C4-2B (cell line): ENCODE results near the gene MAPKAPK3.

Source experiments
- H3K27ac ChIP-seq: fragments of 450-650 bp; 2 replicates; pipeline ENCODE4 v1.5.1; 2017
- ZFX ChIP-seq: fragments of 450-650 bp; IDR thresholded peaks from 2 replicates; pipeline ENCODE4 v1.6.1; 2017
- TF ChIP-seq, protein P1 (sequence below): fragments of 450-650 bp; conservative IDR thresholded peaks from 2 replicates; pipeline ENCODE4 v1.5.1; 2017; ENCODE audit warnings: mild to moderate bottlenecking

Gene MAPKAPK3

DNA sequence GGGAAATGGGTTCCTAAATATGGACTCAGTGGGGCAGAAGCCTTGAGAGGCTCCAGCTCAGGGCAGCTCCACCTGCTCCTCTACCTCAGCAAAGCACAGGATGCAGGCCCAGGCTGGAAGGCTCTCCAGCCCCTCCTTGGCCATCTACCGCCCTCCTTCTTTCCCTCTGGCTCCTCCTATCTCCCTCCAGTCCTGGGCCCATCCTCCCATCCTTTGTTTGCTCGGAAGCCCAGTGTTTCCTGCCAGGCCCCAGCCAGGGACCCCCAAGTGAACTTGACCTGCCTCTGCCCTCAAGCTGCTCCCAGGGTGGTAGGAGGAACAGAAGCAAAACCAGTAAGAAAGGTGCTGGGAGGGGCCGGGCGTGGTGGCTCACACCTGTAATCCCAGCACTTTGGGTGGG is 20.1 kb downstream of the MAPKAPK3 start:
- TF ChIP-seq ZFX = no peak
- TF ChIP-seq, protein P1, sequence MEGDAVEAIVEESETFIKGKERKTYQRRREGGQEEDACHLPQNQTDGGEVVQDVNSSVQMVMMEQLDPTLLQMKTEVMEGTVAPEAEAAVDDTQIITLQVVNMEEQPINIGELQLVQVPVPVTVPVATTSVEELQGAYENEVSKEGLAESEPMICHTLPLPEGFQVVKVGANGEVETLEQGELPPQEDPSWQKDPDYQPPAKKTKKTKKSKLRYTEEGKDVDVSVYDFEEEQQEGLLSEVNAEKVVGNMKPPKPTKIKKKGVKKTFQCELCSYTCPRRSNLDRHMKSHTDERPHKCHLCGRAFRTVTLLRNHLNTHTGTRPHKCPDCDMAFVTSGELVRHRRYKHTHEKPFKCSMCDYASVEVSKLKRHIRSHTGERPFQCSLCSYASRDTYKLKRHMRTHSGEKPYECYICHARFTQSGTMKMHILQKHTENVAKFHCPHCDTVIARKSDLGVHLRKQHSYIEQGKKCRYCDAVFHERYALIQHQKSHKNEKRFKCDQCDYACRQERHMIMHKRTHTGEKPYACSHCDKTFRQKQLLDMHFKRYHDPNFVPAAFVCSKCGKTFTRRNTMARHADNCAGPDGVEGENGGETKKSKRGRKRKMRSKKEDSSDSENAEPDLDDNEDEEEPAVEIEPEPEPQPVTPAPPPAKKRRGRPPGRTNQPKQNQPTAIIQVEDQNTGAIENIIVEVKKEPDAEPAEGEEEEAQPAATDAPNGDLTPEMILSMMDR = no peak
- no peak overlapping the region for H3K27ac ChIP-seq

DNA sequence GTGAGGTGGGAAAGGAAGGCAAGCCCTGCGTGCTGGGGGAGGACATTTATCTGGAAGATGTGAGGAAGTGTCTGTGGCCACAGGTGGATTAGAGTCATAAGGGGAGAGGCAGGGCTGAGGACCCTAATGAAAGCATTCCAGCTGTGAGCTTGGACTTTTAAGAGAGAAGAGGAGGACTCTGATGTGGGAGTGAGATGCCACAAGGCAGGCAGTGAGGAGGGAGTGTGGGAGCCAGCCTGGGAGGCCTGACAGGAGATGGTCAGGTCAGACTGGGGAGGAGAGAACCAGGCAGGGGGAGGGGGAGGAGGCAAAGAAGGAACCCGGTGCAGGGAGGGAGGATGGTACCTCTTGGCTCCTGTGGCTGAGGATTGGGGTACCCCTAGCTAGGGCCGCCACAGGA is 21.0 kb downstream of the MAPKAPK3 start:
- TF ChIP-seq, protein P1 = no peak
- no peak overlapping the region for H3K27ac ChIP-seq

DNA sequence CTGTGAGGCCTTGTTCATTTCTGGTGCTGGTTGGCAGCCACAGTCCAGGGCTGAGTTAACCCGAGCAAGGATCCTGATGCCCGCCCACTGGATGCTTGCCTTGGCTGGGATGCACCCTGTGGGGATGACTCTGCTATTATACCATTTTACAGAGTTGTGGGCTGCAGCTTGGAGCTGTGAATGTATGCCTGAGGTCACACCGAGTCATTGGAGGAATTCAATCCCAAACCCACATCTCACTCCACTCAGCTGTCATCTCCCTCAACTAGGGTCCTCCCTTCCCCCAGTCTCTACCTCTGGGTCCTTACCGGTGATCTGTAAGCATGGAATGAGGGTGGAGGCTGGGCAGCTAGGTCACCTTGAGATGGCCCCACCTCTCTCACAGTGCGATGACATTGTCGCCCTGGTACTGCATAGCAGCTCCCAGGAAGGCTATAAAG is 22.1 kb downstream of the MAPKAPK3 start:
- no peak overlapping the region for H3K27ac ChIP-seq
- no peak for TF ChIP-seq ZFX
- TF ChIP-seq, protein P1 = no peak

DNA sequence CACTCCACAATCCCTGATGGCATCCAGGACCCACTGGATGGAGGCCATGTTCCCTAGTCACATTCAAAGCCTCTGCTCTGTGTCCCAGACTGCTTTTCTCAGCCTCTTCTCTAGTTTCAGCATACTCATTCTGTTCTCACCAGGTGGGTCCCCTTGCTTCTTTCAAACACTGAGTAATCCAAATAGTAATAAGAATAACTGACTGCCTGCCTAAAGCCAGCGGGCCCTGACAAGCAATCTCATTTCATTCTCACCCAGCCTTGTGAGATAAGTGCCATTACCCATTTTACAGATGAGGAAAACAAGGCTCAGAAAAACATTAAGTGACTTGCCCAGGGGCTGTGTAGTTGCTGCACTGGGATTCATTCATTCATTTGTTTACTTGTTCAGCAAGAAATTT is 25.4 kb downstream of the MAPKAPK3 start:
- TF ChIP-seq, protein P1 = no peak
- TF ChIP-seq ZFX = no peak
- H3K27ac ChIP-seq = no peak overlapping the region

DNA sequence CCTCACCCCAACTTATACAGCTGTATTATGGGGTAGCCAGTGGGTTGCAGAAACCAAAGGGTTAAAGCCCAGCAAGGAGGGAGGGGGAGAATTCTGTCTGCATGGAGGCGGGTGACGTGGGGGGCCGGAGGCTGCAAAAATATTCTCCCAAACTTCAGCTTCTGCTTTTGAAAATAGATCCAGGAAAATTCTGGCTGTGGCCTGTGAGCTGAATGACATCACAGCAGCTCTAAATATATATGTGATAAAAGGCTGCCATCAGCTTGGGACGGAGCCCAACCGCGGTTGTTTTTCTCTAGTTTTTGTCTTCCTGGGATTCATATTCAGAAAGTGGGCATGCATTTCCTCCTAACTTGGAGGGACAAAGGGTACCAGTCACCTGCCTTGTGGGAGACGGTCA is 27.6 kb downstream of the MAPKAPK3 start:
- no peak for TF ChIP-seq ZFX
- TF ChIP-seq, protein P1 = no peak
- no peak overlapping the region for H3K27ac ChIP-seq

DNA sequence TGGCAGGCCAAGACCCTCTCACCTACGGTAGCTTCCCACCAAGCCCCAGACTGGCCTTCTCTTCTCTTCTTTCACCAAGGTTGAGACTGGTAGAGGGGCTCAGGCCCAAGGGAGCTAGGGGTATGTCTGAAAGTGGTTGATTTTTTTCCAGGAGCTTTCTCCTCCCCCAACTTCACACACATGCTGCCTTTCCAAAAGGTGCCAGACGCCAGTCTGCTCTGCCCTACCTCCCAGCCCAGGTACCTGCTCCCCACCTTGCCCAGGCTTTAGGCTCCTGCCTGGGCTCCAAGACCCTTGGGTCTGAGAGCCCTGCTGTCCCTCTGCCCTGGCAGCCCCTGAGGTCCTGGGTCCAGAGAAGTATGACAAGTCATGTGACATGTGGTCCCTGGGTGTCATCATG is 28.4 kb downstream of the MAPKAPK3 start:
- H3K27ac ChIP-seq = no peak overlapping the region
- TF ChIP-seq, protein P1 = no peak
- no peak for TF ChIP-seq ZFX

DNA sequence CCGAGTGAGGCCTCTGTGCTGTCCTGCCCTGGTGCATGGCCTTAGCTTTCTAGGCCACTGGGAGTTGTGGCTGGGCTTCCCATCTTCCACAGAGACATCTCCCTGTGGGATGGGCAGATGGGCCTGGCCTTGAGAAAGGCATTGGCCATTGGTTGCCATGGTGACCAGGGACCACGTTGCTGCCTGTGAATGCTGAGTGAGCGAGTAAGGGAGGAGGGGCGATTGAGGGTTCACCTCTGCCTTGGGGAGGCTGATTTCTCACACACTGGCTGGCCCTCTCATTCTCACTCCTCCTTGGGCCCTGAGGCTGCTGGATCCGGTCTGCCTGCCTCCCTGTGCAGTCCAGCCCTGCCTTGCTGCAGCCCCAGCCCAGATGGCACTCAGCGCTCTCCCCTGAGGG is 31.4 kb downstream of the MAPKAPK3 start:
- no peak overlapping the region for H3K27ac ChIP-seq
- TF ChIP-seq, protein P1 = no peak
- no peak for TF ChIP-seq ZFX
